Measurements from ENCODE around the gene FLNA. TPM values are rescaled to one million over a fixed set of nuclear protein-coding genes. Genes with fewer than 3 reads are reported as not detected.

Gene FLNA
- polyA plus RNA-seq, 1 donor from 2014 or later, result 84.9 TPM

DNA sequence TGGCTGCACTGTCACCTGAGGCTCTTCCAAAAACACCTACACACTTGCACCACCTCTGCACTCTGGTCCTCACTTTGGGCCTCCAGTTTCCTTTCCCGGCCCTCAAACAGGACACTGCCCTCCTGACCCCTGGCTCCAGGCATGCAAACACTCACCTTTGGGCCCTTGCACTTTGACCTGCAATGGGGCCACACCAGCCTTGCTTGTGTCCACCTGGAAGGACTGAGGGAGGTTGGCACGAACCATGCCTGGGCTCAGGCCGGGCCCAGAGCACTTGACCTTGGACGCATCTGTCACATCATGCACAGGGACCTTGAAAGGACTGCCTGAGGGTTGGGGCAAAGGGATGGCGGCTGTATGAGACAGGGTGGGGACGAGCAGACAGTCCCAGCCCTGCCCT, 15.6 kb downstream of the FLNA start:
- H2AFZ ChIP-seq (ENCODE audit: low read depth, low read length), result no peak overlapping the region
- H3K79me2 ChIP-seq (replicated peaks; ENCODE audit: insufficient read depth, low read length), result no peaks in the 10 kb centered on the region

DNA sequence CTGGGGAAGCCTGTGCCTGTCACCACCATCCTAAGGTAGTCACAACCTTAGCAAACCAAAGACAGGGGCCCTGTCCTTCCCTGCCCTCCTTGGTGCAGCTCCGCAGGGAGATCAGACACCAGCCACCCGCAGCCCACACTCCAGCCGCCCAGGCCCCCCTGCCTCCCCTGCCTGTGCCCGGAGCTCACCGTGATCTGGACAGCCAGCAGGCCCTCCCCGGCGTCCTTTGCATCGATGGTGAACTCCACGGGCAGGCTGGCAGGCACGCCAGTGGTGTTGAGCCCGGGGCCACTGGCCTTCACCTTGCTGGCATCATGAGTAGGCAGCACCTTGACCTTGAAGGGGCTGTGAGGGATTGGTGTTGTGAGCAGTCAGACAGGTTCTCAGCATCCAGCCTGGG, 16.4 kb downstream of the FLNA start:
- Histone ChIP-seq H3F3A (ENCODE audit: insufficient read depth, low read length, poor library complexity, severe bottlenecking) (no peaks in the 10 kb centered on the region), H3K27ac (ENCODE audit: low read length) (no peak overlapping the region), H3K27me3 (ENCODE audit: insufficient read depth, low read depth, low read length) (no peaks in the 10 kb centered on the region), H4K20me1 (ENCODE audit: insufficient read depth) (no peaks in the 10 kb centered on the region), H3K79me2 (replicated peaks; ENCODE audit: insufficient read depth, low read length) (no peaks in the 10 kb centered on the region), H3K9me2 (ENCODE audit: insufficient read depth, low read length) (no peaks in the 10 kb centered on the region), H3K4me3 (ENCODE audit: low read length) (no peak overlapping the region), H2AFZ (ENCODE audit: low read depth, low read length) (no peak overlapping the region), H3K9me3 (ENCODE audit: low read length) (no peaks in the 10 kb centered on the region), H3K36me3 (ENCODE audit: insufficient read depth, low read length) (no peaks in the 10 kb centered on the region), H3K4me2 (ENCODE audit: low read length) (no peak overlapping the region), H3K9ac (ENCODE audit: low read length) (no peak overlapping the region)
- no peak for TF ChIP-seq EP300 (conservative IDR thresholded peaks at IDR 0.05; ENCODE audit: poor library complexity, severe bottlenecking)

More for the DNA sequence above, 15.6 kb downstream of the FLNA start:
- H3K9me3 ChIP-seq (ENCODE audit: low read length), result no peaks in the 10 kb centered on the region
- H3F3A ChIP-seq (ENCODE audit: insufficient read depth, low read length, poor library complexity, severe bottlenecking), result no peaks in the 10 kb centered on the region
- no peaks in the 10 kb centered on the region for H3K36me3 ChIP-seq (ENCODE audit: insufficient read depth, low read length)
- H3K4me3 ChIP-seq (ENCODE audit: low read length), result no peak overlapping the region
- no peaks in the 10 kb centered on the region for H3K9me2 ChIP-seq (ENCODE audit: insufficient read depth, low read length)
- H3K9ac ChIP-seq (ENCODE audit: low read length), result no peak overlapping the region
- H3K27me3 ChIP-seq (ENCODE audit: insufficient read depth, low read depth, low read length), result no peaks in the 10 kb centered on the region
- H3K27ac ChIP-seq (ENCODE audit: low read length), result no peak overlapping the region
- TF ChIP-seq, protein P1, sequence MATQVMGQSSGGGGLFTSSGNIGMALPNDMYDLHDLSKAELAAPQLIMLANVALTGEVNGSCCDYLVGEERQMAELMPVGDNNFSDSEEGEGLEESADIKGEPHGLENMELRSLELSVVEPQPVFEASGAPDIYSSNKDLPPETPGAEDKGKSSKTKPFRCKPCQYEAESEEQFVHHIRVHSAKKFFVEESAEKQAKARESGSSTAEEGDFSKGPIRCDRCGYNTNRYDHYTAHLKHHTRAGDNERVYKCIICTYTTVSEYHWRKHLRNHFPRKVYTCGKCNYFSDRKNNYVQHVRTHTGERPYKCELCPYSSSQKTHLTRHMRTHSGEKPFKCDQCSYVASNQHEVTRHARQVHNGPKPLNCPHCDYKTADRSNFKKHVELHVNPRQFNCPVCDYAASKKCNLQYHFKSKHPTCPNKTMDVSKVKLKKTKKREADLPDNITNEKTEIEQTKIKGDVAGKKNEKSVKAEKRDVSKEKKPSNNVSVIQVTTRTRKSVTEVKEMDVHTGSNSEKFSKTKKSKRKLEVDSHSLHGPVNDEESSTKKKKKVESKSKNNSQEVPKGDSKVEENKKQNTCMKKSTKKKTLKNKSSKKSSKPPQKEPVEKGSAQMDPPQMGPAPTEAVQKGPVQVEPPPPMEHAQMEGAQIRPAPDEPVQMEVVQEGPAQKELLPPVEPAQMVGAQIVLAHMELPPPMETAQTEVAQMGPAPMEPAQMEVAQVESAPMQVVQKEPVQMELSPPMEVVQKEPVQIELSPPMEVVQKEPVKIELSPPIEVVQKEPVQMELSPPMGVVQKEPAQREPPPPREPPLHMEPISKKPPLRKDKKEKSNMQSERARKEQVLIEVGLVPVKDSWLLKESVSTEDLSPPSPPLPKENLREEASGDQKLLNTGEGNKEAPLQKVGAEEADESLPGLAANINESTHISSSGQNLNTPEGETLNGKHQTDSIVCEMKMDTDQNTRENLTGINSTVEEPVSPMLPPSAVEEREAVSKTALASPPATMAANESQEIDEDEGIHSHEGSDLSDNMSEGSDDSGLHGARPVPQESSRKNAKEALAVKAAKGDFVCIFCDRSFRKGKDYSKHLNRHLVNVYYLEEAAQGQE (IDR thresholded peaks at IDR 0.05; ENCODE audit: borderline replicate concordance), result no peak
- no peak for TF ChIP-seq MXI1 (conservative IDR thresholded peaks at IDR 0.05; ENCODE audit: poor library complexity, severe bottlenecking)
- TF ChIP-seq SMC3 (conservative IDR thresholded peaks at IDR 0.05; ENCODE audit: poor library complexity), result no peak
- TF ChIP-seq, protein P2, sequence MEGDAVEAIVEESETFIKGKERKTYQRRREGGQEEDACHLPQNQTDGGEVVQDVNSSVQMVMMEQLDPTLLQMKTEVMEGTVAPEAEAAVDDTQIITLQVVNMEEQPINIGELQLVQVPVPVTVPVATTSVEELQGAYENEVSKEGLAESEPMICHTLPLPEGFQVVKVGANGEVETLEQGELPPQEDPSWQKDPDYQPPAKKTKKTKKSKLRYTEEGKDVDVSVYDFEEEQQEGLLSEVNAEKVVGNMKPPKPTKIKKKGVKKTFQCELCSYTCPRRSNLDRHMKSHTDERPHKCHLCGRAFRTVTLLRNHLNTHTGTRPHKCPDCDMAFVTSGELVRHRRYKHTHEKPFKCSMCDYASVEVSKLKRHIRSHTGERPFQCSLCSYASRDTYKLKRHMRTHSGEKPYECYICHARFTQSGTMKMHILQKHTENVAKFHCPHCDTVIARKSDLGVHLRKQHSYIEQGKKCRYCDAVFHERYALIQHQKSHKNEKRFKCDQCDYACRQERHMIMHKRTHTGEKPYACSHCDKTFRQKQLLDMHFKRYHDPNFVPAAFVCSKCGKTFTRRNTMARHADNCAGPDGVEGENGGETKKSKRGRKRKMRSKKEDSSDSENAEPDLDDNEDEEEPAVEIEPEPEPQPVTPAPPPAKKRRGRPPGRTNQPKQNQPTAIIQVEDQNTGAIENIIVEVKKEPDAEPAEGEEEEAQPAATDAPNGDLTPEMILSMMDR (IDR thresholded peaks at IDR 0.05; ENCODE audit: poor library complexity, severe bottlenecking), result no peak
- TF ChIP-seq EZH2 (IDR thresholded peaks at IDR 0.05; ENCODE audit: borderline replicate concordance, insufficient read depth, low read length, poor library complexity, severe bottlenecking), result no peak
- no peak for TF ChIP-seq EP300 (conservative IDR thresholded peaks at IDR 0.05; ENCODE audit: poor library complexity, severe bottlenecking)
- no peak for TF ChIP-seq POLR2AphosphoS5 (IDR thresholded peaks at IDR 0.05)
- TF ChIP-seq RAD21 (conservative IDR thresholded peaks at IDR 0.05), result no peak
- TF ChIP-seq TAF1 (IDR thresholded peaks at IDR 0.05; ENCODE audit: low read depth), result no peak
- H4K20me1 ChIP-seq (ENCODE audit: insufficient read depth), result no peaks in the 10 kb centered on the region
- H3K4me2 ChIP-seq (ENCODE audit: low read length), result no peak overlapping the region

DNA sequence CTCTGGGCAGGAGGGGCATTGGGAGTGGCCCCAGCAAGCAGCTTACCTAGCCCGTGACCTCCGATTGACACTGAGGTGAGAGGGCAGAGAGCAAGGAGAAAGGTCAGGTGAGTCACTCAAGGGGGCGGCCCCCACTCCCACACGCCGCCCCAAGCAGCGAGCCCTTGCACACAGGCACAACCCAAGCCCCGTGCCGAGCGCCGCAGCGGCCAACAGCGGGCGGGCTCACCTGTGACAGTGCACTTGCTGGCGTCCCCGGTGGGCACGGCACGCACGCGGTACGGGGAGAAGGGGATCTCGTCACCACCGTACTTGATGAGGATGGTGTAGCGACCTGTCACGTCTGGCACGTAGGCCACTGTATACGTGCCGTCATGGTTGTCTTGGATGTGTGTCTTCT, 17.2 kb downstream of the FLNA start:
- no peak overlapping the region for H2AFZ ChIP-seq (ENCODE audit: low read depth, low read length)
- H3K79me2 ChIP-seq (replicated peaks; ENCODE audit: insufficient read depth, low read length), result no peaks in the 10 kb centered on the region
- TF ChIP-seq, protein P2 (IDR thresholded peaks at IDR 0.05; ENCODE audit: poor library complexity, severe bottlenecking), result no peak
- no peak for TF ChIP-seq RAD21 (conservative IDR thresholded peaks at IDR 0.05)
- H3F3A ChIP-seq (ENCODE audit: insufficient read depth, low read length, poor library complexity, severe bottlenecking), result no peaks in the 10 kb centered on the region
- no peaks in the 10 kb centered on the region for H3K9me2 ChIP-seq (ENCODE audit: insufficient read depth, low read length)
- no peak overlapping the region for H3K9ac ChIP-seq (ENCODE audit: low read length)
- no peaks in the 10 kb centered on the region for H3K9me3 ChIP-seq (ENCODE audit: low read length)
- H3K27ac ChIP-seq (ENCODE audit: low read length), result no peak overlapping the region
- no peak overlapping the region for H3K4me2 ChIP-seq (ENCODE audit: low read length)
- no peaks in the 10 kb centered on the region for H3K36me3 ChIP-seq (ENCODE audit: insufficient read depth, low read length)
- no peak overlapping the region for H3K4me3 ChIP-seq (ENCODE audit: low read length)
- H3K27me3 ChIP-seq (ENCODE audit: insufficient read depth, low read depth, low read length), result no peaks in the 10 kb centered on the region
- no peaks in the 10 kb centered on the region for H4K20me1 ChIP-seq (ENCODE audit: insufficient read depth)

Data from neural cell (in vitro differentiated cells).